IPS DF 4.7 (cell line): ENCODE results near the gene DTX3.
"Not testable (repeated sequence)": the region's sequence is repeated elsewhere in the genome, so short reads cannot be mapped to it uniquely, and the experiment has no call there.

Experiments used
- DNase-seq: peaks from one replicate; pipeline ENCODE4 v3.0.0-alpha.2; 2013; ENCODE audit warnings: low spot score; ENCODE audit errors: extremely low read depth

The DTX3 gene

GRCh38 chr12:57606399-57606798, 1.8 kb downstream of the DTX3 start:
- DNase-seq: no peak

GRCh38 chr12:57606821-57607220, 2.2 kb downstream of the DTX3 start:
- no peak for DNase-seq

- no peak for DNase-seq
These were observed 3.5 kb downstream of the DTX3 start for GRCh38 chr12:57607958-57608663.

- no peak for DNase-seq
These were observed 4.6 kb downstream of the DTX3 start for GRCh38 chr12:57609101-57609780.

- DNase-seq: no peak
These were observed 5.3 kb downstream of the DTX3 start for GRCh38 chr12:57609781-57610553.

GRCh38 chr12:57610554-57611107, 6.0 kb downstream of the DTX3 start:
- no peak for DNase-seq

GRCh38 chr12:57611108-57611826, 6.6 kb downstream of the DTX3 start, which contains the start of gene ARHGEF25:
ARHGEF25 (plus strand) TSS chr12:57611435; CDS start chr12:57611895, 460 bp downstream.
- no peak for DNase-seq

- DNase-seq: no peak
These were observed 7.4 kb downstream of the DTX3 start for GRCh38 chr12:57611827-57612710.

- no peak for DNase-seq
These were observed 8.2 kb downstream of the DTX3 start for GRCh38 chr12:57612711-57613426.

- DNase-seq: no peak
These were observed 8.9 kb downstream of the DTX3 start for GRCh38 chr12:57613427-57614109.

- no peak for DNase-seq
These were observed 9.7 kb downstream of the DTX3 start for GRCh38 chr12:57614178-57614947.

- no peak for DNase-seq
These were observed 10.4 kb downstream of the DTX3 start for GRCh38 chr12:57614948-57615500.

GRCh38 chr12:57615637-57616036, 11.0 kb downstream of the DTX3 start:
- no peak for DNase-seq

GRCh38 chr12:57616383-57617101, 11.9 kb downstream of the DTX3 start:
- DNase-seq: no peak

- no peak for DNase-seq
These were observed 13.3 kb downstream of the DTX3 start for GRCh38 chr12:57617942-57618341.

- DNase-seq: not testable (repeated sequence)
These were observed 13.8 kb downstream of the DTX3 start for GRCh38 chr12:57618431-57618830.

- no peak for DNase-seq
These were observed 14.4 kb downstream of the DTX3 start for GRCh38 chr12:57618966-57619433.
